ENCODE measurements around the gene RBPMS2.

DNA sequence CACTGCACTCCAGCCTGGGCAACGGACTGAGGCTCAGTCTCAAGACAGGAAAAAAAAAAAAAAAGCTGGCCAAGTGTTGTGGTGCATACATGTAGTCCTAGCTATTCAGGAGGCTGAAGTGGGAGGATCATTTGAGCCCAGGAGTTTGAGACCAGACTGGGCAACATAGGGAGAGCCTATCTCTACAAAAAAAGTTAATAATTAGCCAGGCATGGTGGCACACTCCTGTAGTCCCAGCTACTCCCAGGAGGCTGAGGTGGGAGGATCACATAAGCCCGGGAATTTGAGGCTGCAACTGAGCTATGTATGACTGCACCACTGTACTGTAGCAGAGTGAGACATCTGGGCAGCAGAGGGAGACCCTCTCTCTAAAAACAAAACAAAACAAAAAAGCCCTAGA is 58.9 kb downstream of the RBPMS2 start:
- TF ChIP-seq, protein P1, sequence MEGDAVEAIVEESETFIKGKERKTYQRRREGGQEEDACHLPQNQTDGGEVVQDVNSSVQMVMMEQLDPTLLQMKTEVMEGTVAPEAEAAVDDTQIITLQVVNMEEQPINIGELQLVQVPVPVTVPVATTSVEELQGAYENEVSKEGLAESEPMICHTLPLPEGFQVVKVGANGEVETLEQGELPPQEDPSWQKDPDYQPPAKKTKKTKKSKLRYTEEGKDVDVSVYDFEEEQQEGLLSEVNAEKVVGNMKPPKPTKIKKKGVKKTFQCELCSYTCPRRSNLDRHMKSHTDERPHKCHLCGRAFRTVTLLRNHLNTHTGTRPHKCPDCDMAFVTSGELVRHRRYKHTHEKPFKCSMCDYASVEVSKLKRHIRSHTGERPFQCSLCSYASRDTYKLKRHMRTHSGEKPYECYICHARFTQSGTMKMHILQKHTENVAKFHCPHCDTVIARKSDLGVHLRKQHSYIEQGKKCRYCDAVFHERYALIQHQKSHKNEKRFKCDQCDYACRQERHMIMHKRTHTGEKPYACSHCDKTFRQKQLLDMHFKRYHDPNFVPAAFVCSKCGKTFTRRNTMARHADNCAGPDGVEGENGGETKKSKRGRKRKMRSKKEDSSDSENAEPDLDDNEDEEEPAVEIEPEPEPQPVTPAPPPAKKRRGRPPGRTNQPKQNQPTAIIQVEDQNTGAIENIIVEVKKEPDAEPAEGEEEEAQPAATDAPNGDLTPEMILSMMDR (IDR thresholded peaks at IDR 0.05) = no peak
- TF ChIP-seq POLR2AphosphoS5 (IDR thresholded peaks at IDR 0.05) = no peak

Data from prostate gland (tissue), 2 donors.